Activated CD4-positive, alpha-beta T cell treated with anti-CD3 and anti-CD28 coated beads for 1 hour (primary cell): ENCODE results near the gene TARS2.
A peak's percentile ranks its signal among the peaks of the same experiment; 100 is the strongest.

ENCODE experiments used
- DNase-seq: peaks from one replicate; pipeline ENCODE4 v3.0.0-alpha.2; 2020

Gene TARS2, protein sequence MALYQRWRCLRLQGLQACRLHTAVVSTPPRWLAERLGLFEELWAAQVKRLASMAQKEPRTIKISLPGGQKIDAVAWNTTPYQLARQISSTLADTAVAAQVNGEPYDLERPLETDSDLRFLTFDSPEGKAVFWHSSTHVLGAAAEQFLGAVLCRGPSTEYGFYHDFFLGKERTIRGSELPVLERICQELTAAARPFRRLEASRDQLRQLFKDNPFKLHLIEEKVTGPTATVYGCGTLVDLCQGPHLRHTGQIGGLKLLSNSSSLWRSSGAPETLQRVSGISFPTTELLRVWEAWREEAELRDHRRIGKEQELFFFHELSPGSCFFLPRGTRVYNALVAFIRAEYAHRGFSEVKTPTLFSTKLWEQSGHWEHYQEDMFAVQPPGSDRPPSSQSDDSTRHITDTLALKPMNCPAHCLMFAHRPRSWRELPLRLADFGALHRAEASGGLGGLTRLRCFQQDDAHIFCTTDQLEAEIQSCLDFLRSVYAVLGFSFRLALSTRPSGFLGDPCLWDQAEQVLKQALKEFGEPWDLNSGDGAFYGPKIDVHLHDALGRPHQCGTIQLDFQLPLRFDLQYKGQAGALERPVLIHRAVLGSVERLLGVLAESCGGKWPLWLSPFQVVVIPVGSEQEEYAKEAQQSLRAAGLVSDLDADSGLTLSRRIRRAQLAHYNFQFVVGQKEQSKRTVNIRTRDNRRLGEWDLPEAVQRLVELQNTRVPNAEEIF

GRCh38 chr1:150486966-150487762, at the start of gene TARS2:
TARS2 (plus strand) TSS chr1:150487419; CDS start chr1:150487451, 32 bp downstream.
- peak; percentile 83 for DNase-seq

DNA sequence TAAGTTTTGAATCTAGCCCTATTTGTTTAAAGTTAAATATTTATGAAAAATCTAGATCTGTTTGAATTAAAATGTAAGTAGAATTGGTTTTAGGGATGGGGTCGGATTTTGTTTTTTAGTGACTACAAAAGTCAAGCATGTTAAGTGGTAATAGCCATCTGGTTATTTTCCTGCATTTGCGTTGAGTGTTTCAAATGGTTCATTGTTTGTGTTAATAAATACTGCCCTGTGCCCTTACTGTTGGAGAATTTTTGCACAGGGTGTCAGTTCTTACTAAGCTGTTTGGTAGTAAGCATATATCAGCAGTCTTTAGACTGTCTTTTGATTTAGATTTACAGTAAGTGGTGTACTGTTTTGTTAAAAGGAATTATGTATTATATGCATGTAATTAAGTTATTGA, 46.1 kb upstream of the TARS2 start:
- DNase-seq: no peak

DNA sequence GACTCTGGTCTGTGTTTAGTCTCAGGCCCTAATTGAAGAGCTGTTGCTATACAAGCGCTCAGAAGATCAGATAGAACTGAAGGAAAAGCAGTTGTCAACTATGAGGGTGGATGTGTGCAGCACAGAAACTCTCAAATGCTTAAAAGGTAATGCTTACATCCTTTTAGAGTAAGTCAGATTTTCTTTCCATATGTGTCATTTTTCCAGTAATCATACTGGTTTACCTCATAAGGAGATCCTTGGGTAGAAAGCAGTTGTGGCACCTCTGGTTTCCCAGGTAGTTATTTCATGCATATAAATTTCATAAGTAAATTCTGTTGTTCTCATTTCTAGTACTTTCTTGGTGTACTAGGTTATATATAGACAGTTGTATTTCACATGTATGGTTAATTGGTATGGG, 43.0 kb upstream of the TARS2 start:
- no peak for DNase-seq

GRCh38 chr1:150456146-150456647, 31.0 kb upstream of the TARS2 start:
- DNase-seq: no peak

DNA sequence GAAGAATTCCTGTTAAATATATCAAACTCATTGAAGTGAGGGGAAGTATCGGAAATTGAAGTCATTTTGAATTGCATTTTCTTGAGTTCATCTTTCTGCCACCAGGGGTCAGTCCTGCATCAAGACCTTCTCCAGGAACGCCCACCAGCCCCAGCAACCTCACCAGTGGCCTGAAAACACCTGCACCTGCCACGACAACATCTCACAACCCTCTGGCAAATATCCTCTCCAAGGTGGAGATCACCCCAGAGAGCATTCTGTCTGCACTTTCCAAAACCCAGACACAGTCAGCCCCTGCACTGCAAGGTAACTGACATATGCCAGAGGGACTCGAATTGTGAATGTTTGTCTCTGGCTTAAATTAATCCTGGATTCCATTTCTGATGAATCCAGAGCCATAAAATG, 22.8 kb upstream of the TARS2 start:
- peak; percentile 54 for DNase-seq

GRCh38 chr1:150466964-150467363, 20.3 kb upstream of the TARS2 start:
- no peak for DNase-seq

DNA sequence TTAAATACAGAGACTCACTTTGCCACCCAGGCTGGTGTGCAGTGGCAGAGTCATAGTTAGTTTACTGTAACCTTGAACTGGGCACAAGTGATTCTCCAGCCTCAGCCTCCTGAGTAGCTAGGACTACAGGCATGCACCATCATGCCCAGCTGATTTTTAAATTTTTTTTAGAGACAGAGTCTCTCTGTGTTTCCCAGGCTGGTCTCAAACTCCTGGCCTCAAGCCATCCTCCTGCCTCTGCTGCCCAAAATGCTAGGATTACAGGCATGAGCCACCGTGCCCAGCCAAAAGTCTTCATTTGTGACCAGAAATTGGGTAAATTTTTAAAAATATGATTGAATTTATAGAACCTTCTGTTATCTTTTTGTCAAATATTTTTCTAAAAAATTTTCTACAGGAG, 17.9 kb upstream of the TARS2 start:
- DNase-seq: no peak

DNA sequence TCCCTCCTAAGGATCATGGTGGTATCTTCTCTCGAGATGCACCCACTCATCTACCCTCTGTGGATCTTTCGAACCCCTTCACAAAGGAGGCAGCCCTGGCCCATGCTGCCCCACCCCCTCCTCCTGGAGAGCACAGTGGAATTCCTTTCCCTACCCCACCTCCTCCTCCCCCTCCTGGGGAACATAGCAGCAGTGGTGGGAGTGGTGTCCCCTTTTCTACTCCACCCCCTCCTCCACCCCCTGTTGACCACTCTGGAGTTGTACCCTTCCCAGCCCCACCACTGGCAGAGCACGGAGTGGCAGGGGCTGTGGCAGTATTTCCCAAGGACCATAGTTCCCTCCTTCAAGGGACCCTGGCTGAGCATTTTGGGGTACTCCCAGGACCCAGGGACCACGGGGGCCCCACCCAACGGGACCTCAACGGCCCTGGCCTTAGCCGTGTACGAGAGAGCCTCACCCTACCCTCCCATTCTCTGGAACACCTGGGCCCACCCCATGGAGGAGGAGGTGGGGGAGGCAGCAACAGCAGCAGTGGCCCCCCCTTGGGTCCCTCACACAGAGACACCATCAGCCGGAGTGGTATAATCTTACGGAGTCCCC, 14.5 kb upstream of the TARS2 start:
- DNase-seq: no peak

DNA sequence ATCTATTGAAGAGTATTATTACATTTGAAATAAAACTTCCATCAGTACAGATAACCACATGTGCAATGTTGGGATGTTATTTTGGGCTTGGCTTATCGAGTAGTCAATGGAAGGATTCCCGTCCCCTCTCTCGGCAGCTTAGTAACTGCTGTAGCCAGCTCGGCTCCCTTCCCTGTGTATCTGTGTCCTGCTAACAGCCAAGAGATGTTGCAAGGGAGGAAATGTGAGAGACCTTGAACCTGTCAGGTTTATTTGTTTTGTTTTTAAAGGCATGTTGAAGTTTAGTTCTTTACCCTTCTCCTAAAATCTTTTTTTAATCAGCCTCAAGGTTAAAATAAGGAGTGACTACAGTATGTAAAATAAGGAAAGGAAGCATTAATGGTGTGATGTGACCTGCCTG, 13.6 kb upstream of the TARS2 start:
- no peak for DNase-seq

DNA sequence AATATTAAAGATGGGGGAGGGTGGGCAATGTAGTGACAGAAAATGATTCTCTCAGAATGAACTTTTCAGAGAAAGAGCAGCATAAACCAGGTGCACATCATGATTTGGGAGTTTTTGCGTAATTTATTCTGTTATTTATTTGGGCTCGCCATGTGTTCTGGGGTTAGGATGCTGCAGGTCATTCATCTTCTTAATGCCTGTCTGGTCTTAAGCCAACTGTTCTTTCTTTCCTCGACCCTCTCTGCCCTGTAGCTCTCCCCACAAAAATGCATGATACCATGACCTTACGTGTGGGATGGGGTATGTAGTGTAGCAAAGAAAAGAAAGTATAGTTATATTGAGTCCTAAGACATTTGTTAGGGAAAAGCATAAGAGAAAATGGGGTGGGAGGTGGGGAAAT, 12.3 kb upstream of the TARS2 start:
- DNase-seq: no peak

DNA sequence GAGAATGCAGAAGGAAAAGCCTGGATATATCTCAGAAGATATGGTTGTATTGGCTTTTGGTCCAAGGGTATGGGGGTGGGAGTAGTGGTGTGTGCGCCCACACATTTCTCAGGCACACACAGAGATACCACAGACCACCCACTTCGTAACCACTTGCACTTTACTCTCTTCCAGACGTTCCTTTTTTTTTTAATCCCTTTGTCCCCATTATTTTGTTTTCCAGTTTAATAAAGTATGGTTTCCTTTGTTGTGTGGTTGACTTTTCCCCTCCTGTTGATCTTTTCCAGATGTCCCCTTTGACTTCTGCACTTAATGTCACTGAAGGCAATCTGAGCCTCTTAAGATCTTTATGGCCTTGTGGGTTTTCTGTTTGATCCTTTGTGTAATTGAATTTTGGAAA, 10.5 kb upstream of the TARS2 start:
- no peak for DNase-seq

GRCh38 chr1:150477320-150477719, 9.9 kb upstream of the TARS2 start:
- DNase-seq: no peak

GRCh38 chr1:150477733-150478132, 9.5 kb upstream of the TARS2 start:
- no peak for DNase-seq

DNA sequence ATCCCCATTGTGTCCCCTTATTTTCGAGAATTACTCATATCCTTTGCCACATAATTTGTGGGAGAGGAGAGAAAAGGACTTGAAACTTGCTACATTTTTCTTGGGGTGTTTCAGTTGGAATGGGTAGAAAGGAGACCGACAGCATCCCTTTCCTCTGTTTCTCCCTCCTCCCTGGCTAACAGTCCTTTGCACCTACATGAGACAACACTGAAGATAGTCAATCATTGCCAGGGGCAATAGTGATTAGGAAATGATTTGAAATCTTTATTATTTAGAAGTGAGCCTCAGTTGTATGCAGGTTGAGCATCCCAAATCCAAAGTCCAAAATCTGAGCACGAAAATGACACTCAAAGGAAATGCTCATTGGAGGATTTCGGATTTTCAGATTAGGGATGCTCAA, 7.8 kb upstream of the TARS2 start:
- DNase-seq: no peak

DNA sequence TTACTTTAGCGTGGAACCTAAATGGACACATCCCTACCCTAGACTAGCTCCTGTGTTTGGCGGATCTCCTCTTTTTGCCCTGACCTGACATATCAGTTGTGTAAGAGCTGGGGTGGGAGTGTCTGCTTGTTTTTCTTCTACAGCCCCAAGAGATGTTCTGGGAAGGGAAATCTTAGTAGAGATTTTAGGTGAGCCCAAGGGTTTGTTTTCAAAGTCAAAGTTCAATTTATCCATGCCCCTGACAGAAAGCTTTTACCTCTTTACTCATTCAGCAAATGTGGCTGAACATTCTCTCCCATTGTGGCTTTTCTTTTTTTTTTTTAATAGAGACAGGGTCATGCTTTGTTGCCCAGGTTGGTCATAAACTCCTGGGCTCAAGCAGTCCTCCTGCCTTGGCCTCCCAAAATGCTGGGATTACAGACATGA, 7.3 kb upstream of the TARS2 start:
- DNase-seq: no peak

GRCh38 chr1:150484431-150484830, 2.8 kb upstream of the TARS2 start:
- DNase-seq: no peak

DNA sequence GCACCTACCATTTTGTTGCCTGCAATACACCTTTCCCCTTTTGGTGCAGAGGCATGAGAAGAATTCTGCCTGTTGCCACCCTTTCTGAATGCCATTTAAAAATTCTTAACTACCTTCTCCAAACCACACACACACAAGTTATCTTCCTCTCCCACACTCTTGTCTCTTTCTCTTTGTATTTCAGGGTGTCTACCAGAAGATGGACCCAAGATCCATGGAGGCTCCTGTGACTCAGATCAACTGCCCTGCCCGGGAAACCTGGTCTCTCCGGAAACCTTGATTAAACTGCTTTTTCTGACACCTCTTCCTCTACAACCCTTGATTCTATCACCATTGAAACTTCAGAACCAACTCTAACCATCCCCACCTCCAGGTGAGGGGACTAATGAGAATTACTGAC, 2.4 kb upstream of the TARS2 start:
- DNase-seq: no peak

DNA sequence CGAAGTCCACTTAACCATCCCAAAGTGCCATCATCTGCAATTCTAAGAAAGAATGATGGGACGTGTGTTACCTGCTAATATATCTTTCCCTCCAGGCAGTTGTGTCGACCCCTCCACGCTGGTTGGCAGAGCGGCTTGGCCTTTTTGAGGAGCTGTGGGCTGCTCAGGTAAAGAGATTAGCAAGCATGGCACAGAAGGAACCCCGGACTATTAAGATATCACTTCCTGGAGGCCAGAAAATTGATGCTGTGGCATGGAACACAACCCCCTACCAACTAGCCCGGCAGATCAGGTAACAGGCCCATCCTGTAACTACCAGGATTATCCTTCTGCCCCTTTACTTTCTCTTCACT, 520 bp downstream of the TARS2 start:
- no peak for DNase-seq

DNA sequence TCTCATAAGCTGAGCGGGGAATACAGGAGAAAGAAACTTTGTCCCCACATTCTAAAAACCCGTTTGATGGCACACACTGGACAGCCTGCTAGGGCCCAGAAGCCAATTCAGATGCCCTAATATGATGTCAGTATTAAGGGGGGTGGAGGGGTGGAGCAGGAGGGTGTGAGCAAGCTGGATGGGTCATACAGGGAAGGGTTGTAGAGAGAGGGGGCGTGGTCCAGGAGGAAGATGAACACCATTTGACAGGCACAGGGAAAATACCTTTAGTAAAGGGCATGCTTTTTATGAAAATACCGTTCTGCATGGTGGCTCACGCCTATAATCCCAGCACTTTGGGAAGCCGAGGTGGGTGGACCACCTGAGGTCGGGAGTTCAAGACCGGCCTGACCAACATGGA, 6.0 kb downstream of the TARS2 start:
- no peak for DNase-seq

- no peak for DNase-seq
Observed at GRCh38 chr1:150498342-150498741, 11.1 kb downstream of the TARS2 start.

DNA sequence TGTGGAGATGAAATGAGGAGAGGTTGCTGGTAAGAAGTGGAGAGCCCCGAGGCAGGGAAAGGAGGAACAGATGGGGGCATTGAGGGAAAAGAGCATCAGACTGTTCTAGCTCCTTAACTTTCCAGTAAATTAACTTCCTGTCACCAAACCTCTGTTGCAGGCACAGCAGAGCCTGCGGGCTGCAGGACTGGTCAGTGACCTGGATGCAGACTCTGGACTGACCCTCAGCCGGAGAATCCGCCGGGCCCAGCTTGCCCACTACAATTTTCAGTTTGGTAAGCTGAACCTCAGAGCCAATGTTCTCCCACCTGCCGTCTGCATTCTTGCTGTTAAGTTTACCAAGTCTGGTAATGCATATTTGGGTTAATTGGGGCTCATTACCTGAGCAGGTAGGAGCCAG, 18.2 kb downstream of the TARS2 start:
- no peak for DNase-seq

- DNase-seq: no peak
Observed at GRCh38 chr1:150507912-150508864, 21.0 kb downstream of the TARS2 start, which contains the start of gene ECM1. ECM1 (plus strand) TSS chr1:150508109; CDS start chr1:150508210, 101 bp downstream.
